ENCODE measurements around the gene INAFM1. TPM values are rescaled to one million over a fixed set of nuclear protein-coding genes. Genes with fewer than 3 reads are reported as not detected.

Gene INAFM1
- polyA plus RNA-seq, 6 donors from 2014 or later = 3.9 to 7.7 (median 5.6) TPM

Other genes starting within 250 kb of the INAFM1 start
- 100 to 1,000 TPM in 5 of 6 donors, 10 to 100 TPM in 1; 84.6 to 148 (median 123) TPM for gene TMEM160, start 226.3 kb upstream of the INAFM1 start, polyA plus RNA-seq (ENCODE audit: low read depth in 6 of 6)
- gene ZC3H4, start 161.1 kb upstream of the INAFM1 start, polyA plus RNA-seq (ENCODE audit: low read depth in 6 of 6) = 1 to 10 TPM in 5 of 6 donors, under 1 TPM in 1; 0.46 to 2.6 (median 1.6) TPM
- 10 to 100 TPM; 74.7 to 97.1 (median 78.9) TPM for gene SAE1, start 144.1 kb upstream of the INAFM1 start, polyA plus RNA-seq (ENCODE audit: low read depth in 6 of 6)
- gene BBC3, start 43.7 kb upstream of the INAFM1 start, polyA plus RNA-seq (ENCODE audit: low read depth in 6 of 6) = 1 to 10 TPM in 2 of 6 donors, under 1 TPM in 4; 0.32 to 1.4 (median 0.70) TPM
- 10 to 100 TPM in 2 of 6 donors, 1 to 10 TPM in 4; 7.8 to 13.2 (median 8.8) TPM for gene CCDC9, start 18.4 kb upstream of the INAFM1 start, polyA plus RNA-seq (ENCODE audit: low read depth in 6 of 6)
- gene C5AR1, start 35.0 kb downstream of the INAFM1 start, polyA plus RNA-seq (ENCODE audit: low read depth in 6 of 6) = under 1 TPM in 5 of 6 donors, not detected in 1; 0.16 to 0.95 (median 0.21) TPM
- gene C5AR2, start 57.3 kb downstream of the INAFM1 start, polyA plus RNA-seq (ENCODE audit: low read depth in 6 of 6) = not detected
- gene DHX34, start 74.4 kb downstream of the INAFM1 start, polyA plus RNA-seq (ENCODE audit: low read depth in 6 of 6) = 10 to 100 TPM in 1 of 6 donors, 1 to 10 TPM in 4, not detected in 1; 3.0 to 13.3 (median 4.1) TPM
- gene MEIS3, start 144.6 kb downstream of the INAFM1 start, polyA plus RNA-seq (ENCODE audit: low read depth in 6 of 6) = not detected
- not detected for gene SLC8A2, start 197.0 kb downstream of the INAFM1 start, polyA plus RNA-seq (ENCODE audit: low read depth in 6 of 6)
- 10 to 100 TPM in 2 of 6 donors, 1 to 10 TPM in 4; 6.1 to 25.8 (median 9.3) TPM for gene KPTN, start 209.3 kb downstream of the INAFM1 start, polyA plus RNA-seq (ENCODE audit: low read depth in 6 of 6)
- 100 to 1,000 TPM in 1 of 6 donors, 10 to 100 TPM in 5; 68.5 to 111 (median 78.4) TPM for gene NAPA, start 240.2 kb downstream of the INAFM1 start, polyA plus RNA-seq (ENCODE audit: low read depth in 6 of 6)